PC-9 (cell line): ENCODE results near the gene GRIA1. TPM values are rescaled to one million over a fixed set of nuclear protein-coding genes. Genes with fewer than 3 reads are reported as not detected.

Experiments used
- BruUV-seq: library from RNA; stranded (reverse); fragments of 400-500 nt; replicated peaks from 2 replicates; lab custom pipeline; 2021; lab: Mats Ljungman, UMichigan
- CTCF ChIA-PET: fragments of 300-600 bp; sonication (Branson Sonifier 250); formaldehyde crosslinking; loops from one replicate; lab custom pipeline; 2022; ENCODE audit warnings: antibody characterized with exemption; lab: Charles Lee
- POLR2A ChIA-PET: fragments of 300-600 bp; sonication (Branson Sonifier 250); formaldehyde crosslinking; loops from one replicate; lab custom pipeline; 2022; ENCODE audit warnings: antibody characterized with exemption; ENCODE audit not compliant: unreplicated experiment; lab: Charles Lee
- DNase-seq, 2 experiments: peaks; one replicate each; pipeline versions ENCODE4 v3.0.0 to v3.0.0-alpha.2; 2015 to 2022; ENCODE audit warnings: mixed read lengths in 1 of 2
- H2AFZ ChIP-seq: fragments of 200-600 bp; sonication (generic); 2 replicates; pipeline ENCODE4 v1.8.1; 2017; ENCODE audit warnings: antibody characterized with exemption
- H3F3A ChIP-seq: fragments of 200-600 bp; sonication (generic); 2 replicates; pipeline ENCODE4 v1.8.1; 2017; ENCODE audit warnings: antibody characterized with exemption, mild to moderate bottlenecking, low read depth; ENCODE audit not compliant: insufficient read depth
- H3K27ac ChIP-seq: fragments of 200-600 bp; sonication (generic); 2 replicates; pipeline ENCODE4 v1.6.1; 2016; ENCODE audit warnings: mixed run types
- H3K27me3 ChIP-seq: fragments of 200-600 bp; sonication (generic); 2 replicates; pipeline ENCODE4 v1.6.1; 2016; ENCODE audit warnings: low read depth, mixed run types; ENCODE audit not compliant: insufficient read depth
- H3K36me3 ChIP-seq: fragments of 200-600 bp; sonication (generic); 2 replicates; pipeline ENCODE4 v1.6.1; 2016; ENCODE audit warnings: low read depth, mixed run types
- H3K4me1 ChIP-seq: fragments of 200-600 bp; sonication (generic); replicated peaks from 2 replicates; pipeline ENCODE4 v1.6.1; 2016; ENCODE audit warnings: mixed run types; ENCODE audit not compliant: insufficient read depth
- H3K4me2 ChIP-seq: fragments of 200-600 bp; sonication (generic); 2 replicates; pipeline ENCODE4 v1.6.1; 2017; ENCODE audit warnings: mixed run types
- H3K4me3 ChIP-seq: fragments of 200-600 bp; sonication (generic); 2 replicates; pipeline ENCODE4 v1.6.1; 2016; ENCODE audit warnings: mixed run types
- H3K79me2 ChIP-seq: fragments of 200-600 bp; sonication (generic); 2 replicates; pipeline ENCODE4 v1.6.1; 2017; ENCODE audit warnings: low read depth, mixed run types
- H3K9me2 ChIP-seq: fragments of 200-600 bp; sonication (generic); 2 replicates; pipeline ENCODE4 v1.8.1; 2017; ENCODE audit warnings: mild to moderate bottlenecking; ENCODE audit not compliant: insufficient read depth
- H3K9me3 ChIP-seq: fragments of 200-600 bp; sonication (generic); 2 replicates; pipeline ENCODE4 v1.8.1; 2016; ENCODE audit warnings: low read depth; ENCODE audit not compliant: insufficient read depth
- H4K20me1 ChIP-seq: fragments of 200-600 bp; sonication (generic); 2 replicates; pipeline ENCODE4 v1.8.1; 2017; ENCODE audit not compliant: insufficient read depth
- EZH2 ChIP-seq: fragments of 200-600 bp; sonication (generic); IDR thresholded peaks from 2 replicates; pipeline ENCODE4 v1.8.0; 2017; ENCODE audit warnings: antibody characterized with exemption, low read depth
- intact Hi-C: fragments of 100-400 bp; cut with micrococcal nuclease; formaldehyde crosslinking; loops from one replicate; pipeline ENCODE4 v1.10.0; 2022; ENCODE audit not compliant: unreplicated experiment
- total RNA-seq: library from RNA; stranded (reverse); gene quantifications from 2 replicates; pipeline ENCODE4 v1.2.3, GENCODE V29; 2021
- TF ChIP-seq, protein P1 (sequence below): fragments of 200-600 bp; sonication (generic); conservative IDR thresholded peaks from 2 replicates; pipeline ENCODE4 v1.6.1; 2017; ENCODE audit warnings: mixed run types, antibody characterized with exemption, mild to moderate bottlenecking, moderate library complexity

Gene GRIA1
- total RNA-seq, 1 experiment from 2014 or later, result not detected

DNA sequence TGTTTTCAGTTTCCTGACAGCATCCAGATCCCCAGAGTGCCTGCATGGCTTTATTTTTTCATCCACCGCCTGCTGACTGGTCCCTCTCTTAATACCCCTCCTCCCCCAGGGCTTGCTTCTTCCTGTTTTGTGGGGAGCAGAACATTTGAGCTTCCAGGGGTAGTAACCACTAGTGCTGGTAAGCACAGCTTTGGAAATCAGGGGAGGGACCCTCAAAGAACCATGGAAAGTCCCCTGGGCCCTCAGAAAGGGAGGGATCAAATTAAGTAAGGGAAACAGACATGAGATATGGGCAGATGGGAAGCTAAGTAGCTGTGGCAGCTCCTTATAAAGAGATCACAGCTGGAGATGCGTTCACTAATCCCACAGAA is 26.8 kb downstream of the GRIA1 start:
- intact Hi-C loops, result no loop called here
- Histone ChIP-seq H2AFZ (no peak overlapping the region), H3K27me3 (peaks cover 10% of the 10 kb centered on the region), H3K4me3 (no peak overlapping the region), H3K36me3 (no peaks in the 10 kb centered on the region), H3K4me2 (no peak overlapping the region), H3F3A (no peaks in the 10 kb centered on the region), H3K79me2 (no peaks in the 10 kb centered on the region), H3K9me2 (no peaks in the 10 kb centered on the region), H3K4me1 (no peaks in the 10 kb centered on the region), H3K9me3 (no peaks in the 10 kb centered on the region), H3K27ac (no peak overlapping the region), H4K20me1 (no peaks in the 10 kb centered on the region)
- CTCF ChIA-PET, result no interaction called here
- POLR2A ChIA-PET, result no interaction called here
- BruUV-seq, result no TSS peak
- DNase-seq, result no peak
- no peak for TF ChIP-seq EZH2
- TF ChIP-seq, protein P1, sequence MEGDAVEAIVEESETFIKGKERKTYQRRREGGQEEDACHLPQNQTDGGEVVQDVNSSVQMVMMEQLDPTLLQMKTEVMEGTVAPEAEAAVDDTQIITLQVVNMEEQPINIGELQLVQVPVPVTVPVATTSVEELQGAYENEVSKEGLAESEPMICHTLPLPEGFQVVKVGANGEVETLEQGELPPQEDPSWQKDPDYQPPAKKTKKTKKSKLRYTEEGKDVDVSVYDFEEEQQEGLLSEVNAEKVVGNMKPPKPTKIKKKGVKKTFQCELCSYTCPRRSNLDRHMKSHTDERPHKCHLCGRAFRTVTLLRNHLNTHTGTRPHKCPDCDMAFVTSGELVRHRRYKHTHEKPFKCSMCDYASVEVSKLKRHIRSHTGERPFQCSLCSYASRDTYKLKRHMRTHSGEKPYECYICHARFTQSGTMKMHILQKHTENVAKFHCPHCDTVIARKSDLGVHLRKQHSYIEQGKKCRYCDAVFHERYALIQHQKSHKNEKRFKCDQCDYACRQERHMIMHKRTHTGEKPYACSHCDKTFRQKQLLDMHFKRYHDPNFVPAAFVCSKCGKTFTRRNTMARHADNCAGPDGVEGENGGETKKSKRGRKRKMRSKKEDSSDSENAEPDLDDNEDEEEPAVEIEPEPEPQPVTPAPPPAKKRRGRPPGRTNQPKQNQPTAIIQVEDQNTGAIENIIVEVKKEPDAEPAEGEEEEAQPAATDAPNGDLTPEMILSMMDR, result no peak

- Histone ChIP-seq H3K4me1 (no peaks in the 10 kb centered on the region), H3K79me2 (no peaks in the 10 kb centered on the region), H3K4me3 (no peak overlapping the region), H4K20me1 (no peaks in the 10 kb centered on the region), H3K4me2 (no peak overlapping the region), H3K36me3 (no peaks in the 10 kb centered on the region), H3K9me3 (no peaks in the 10 kb centered on the region; the same call in 1 of the 2 replicates), H2AFZ (no peak overlapping the region), H3F3A (no peaks in the 10 kb centered on the region), H3K9me2 (no peaks in the 10 kb centered on the region), H3K27ac (no peak overlapping the region), H3K27me3 (no peaks in the 10 kb centered on the region)
- no peak for TF ChIP-seq EZH2
- TF ChIP-seq, protein P1, result no peak
- BruUV-seq, result no TSS peak
- no peak for DNase-seq
- CTCF ChIA-PET, result no interaction called here
- POLR2A ChIA-PET, result no interaction called here
- intact Hi-C loops, result no loop called here
Observed at GRCh38 chr5:153520137-153520536, 29.7 kb downstream of the GRIA1 start.

GRCh38 chr5:153520952-153521351 is 30.5 kb downstream of the GRIA1 start:
- no peaks in the 10 kb centered on the region for H4K20me1 ChIP-seq
- DNase-seq, result no peak
- intact Hi-C loops, result no loop called here
- H2AFZ ChIP-seq, result no peak overlapping the region
- H3K9me3 ChIP-seq, result no peaks in the 10 kb centered on the region; the same call in 1 of the 2 replicates
- H3F3A ChIP-seq, result no peaks in the 10 kb centered on the region
- ChIA-PET POLR2A (interaction anchor here (0.5 kb wide), 1 partner anchor 1227 kb away, joined by 4 read pairs; no protein-coding TSS in a partner anchor), CTCF (interaction anchor here (0.5 to 0.6 kb wide), 2 partner anchors 646 to 712 kb away, joined by 3 to 7 read pairs; no protein-coding TSS in a partner anchor)
- H3K4me2 ChIP-seq, result no peak overlapping the region
- no peaks in the 10 kb centered on the region for H3K79me2 ChIP-seq
- no peaks in the 10 kb centered on the region for H3K27me3 ChIP-seq
- BruUV-seq, result no TSS peak
- TF ChIP-seq EZH2, result no peak
- TF ChIP-seq, protein P1, result no peak
- no peaks in the 10 kb centered on the region for H3K9me2 ChIP-seq
- H3K27ac ChIP-seq, result no peak overlapping the region
- H3K36me3 ChIP-seq, result no peaks in the 10 kb centered on the region
- H3K4me3 ChIP-seq, result no peak overlapping the region
- no peaks in the 10 kb centered on the region for H3K4me1 ChIP-seq
